NCI-H2107 treated with DMSO at 0.1 percent for 48 hours (cell line): ENCODE results near the gene TMEM33.

Experiments used
- DNase-seq: peaks from one replicate; lab custom pipeline; 2025; ENCODE audit not compliant: unreplicated experiment; lab: John Stamatoyannopoulos, UW

TMEM33 gene

GRCh38 chr4:41994461-41994985, 59.3 kb downstream of the TMEM33 start:
- DNase-seq = no peak

DNA sequence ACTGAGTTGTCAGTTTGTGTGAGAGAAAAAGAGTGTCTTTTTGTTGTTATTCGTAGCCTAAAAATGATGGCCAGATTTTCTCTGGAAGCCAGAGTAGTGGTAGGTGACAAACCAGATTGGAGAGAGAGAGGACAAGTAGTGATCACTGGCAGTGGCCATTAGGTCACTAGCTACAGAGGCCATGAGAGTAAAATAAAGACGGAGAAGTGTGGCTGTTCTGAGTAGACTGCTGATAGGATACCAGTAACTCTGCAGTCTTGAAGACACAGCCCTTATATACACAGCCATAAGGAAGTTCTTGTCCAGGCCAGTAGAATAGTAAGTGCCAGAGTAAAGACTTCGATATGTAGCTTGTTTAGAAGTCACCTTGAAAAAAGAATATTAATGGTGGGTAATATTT, 62.8 kb downstream of the TMEM33 start:
- no peak for DNase-seq

DNA sequence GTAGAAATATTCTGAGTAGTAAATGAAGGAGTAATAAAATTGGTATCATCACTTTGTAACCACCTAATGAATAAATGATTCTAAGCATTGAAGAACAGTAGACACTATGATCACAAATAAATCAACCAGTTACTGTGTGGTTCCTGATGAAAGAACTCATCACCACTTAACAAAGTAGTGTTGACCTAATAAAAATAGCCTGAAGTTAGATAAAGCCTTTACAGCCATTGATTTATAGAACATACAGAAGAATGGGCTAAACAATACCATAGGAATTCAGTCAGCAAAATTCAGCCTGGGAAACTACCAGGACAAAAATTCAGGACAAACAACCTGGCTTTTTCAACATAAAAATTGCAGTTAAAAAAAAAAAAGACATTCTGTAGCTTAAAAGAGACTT, 64.1 kb downstream of the TMEM33 start:
- DNase-seq = no peak

DNA sequence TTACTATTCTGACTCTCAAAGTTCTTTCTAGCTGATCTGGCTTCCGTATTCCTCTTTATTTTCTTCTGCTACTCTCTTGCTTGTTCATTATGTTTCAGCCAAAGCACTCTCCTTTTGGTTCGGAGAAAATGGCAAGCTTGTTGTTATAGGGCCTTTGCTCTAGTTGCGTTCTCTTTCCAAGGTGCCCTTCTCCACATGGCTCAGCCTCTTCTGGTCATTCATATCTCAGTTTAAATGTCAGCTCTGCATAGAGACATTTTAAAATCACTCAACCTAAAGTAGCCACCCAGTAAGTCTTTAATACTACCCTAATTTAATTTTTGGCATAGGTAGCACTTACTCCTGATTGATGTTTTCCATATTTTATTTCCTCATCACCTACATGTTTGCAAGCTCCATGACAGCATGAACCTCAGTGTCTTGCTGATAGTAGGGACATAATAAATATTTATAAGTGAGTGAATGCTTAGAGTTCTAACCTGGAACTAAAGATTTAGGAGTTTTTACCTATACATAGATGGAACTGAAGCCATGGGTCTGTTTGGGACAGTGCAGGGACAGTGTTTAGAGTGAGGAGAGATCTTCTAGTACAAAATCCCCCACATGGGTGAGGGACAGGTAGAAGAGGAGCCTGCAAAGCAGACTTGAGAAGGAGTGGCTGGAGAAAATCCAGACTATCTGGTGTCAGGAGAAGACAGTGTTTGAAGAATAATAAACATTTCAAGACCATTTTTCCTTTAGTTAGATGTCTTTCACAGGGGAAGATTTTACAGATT, 73.0 kb downstream of the TMEM33 start:
- DNase-seq = no peak
